ENCODE results near the gene SYNDIG1. TPM values are rescaled to one million over a fixed set of nuclear protein-coding genes. Genes with fewer than 3 reads are reported as not detected.

Gene SYNDIG1
- total RNA-seq, 2 donors from 2014 or later = 0.78 TPM; not detected in 1

DNA sequence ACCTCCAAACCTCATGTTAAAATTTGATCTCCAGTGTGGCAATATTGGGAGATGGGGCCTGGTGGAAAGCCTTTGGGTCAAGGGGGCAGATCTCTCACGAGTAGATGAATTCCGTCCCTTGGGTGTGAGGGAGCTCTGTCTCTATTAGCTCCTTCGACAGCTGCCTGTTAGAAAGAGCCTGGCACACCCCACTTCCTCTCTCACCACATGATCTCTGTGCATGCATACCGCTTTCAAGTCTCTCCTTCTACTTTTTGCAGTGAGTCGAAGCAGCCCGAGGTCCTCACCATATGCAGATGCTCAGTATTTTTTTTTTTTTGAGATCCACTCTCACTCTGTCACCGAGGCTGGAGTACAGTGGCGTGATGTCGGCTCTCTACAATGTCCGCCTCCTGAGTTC lies 176.9 kb downstream of the SYNDIG1 start:
- H3K27me3 ChIP-seq = no peaks in the 10 kb centered on the region
- intact Hi-C loops (cut with DNase I) = no loop called here
- H3K4me1 ChIP-seq = no peaks in the 10 kb centered on the region
- H3K27ac ChIP-seq = no peak overlapping the region
- 78 to 80% methylated on average over 10 of the region's 10 CpGs for WGBS, 2 donors
- ATAC-seq (no peak), DNase-seq (no peak)
- no peaks in the 10 kb centered on the region for H3K9me3 ChIP-seq
- no peak overlapping the region for H3K4me3 ChIP-seq
- TF ChIP-seq POLR2A (IDR thresholded peaks at IDR 0.05) = no peak
- TF ChIP-seq, protein P1, sequence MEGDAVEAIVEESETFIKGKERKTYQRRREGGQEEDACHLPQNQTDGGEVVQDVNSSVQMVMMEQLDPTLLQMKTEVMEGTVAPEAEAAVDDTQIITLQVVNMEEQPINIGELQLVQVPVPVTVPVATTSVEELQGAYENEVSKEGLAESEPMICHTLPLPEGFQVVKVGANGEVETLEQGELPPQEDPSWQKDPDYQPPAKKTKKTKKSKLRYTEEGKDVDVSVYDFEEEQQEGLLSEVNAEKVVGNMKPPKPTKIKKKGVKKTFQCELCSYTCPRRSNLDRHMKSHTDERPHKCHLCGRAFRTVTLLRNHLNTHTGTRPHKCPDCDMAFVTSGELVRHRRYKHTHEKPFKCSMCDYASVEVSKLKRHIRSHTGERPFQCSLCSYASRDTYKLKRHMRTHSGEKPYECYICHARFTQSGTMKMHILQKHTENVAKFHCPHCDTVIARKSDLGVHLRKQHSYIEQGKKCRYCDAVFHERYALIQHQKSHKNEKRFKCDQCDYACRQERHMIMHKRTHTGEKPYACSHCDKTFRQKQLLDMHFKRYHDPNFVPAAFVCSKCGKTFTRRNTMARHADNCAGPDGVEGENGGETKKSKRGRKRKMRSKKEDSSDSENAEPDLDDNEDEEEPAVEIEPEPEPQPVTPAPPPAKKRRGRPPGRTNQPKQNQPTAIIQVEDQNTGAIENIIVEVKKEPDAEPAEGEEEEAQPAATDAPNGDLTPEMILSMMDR (IDR thresholded peaks at IDR 0.05) = no peak
- no peaks in the 10 kb centered on the region for H3K36me3 ChIP-seq (replicated peaks in 1 of 2; ENCODE audit: insufficient read depth in 1 of 2, low read depth in 2 of 2)

DNA sequence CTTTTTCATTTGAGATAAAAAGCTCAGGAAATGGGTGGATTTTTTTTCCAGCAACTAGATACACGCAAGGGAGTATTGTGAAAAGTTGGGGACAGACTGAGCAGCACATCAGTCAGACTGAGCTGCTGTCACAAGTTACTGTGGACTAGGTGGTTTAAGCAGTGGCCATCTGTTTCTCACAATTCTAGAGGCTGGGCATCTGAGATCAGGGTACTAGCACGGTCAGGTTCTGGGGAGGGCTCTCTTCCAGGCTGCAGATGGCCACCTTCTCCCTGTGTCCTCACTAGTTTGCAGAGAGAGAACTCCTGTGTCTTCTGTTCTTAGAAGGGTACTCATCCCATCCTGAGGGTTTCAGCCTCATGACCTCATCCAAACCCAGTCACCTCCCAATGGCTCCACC lies 178.3 kb downstream of the SYNDIG1 start:
- DNase-seq (no peak), ATAC-seq (no peak)
- Histone ChIP-seq H3K27ac (no peak overlapping the region), H3K27me3 (no peaks in the 10 kb centered on the region), H3K4me3 (no peak overlapping the region), H3K4me1 (no peaks in the 10 kb centered on the region), H3K36me3 (replicated peaks in 1 of 2; ENCODE audit: insufficient read depth in 1 of 2, low read depth in 2 of 2) (no peaks in the 10 kb centered on the region), H3K9me3 (no peaks in the 10 kb centered on the region)
- no peak for TF ChIP-seq POLR2A (IDR thresholded peaks at IDR 0.05)
- TF ChIP-seq, protein P1 (IDR thresholded peaks at IDR 0.05) = no peak
- intact Hi-C loops (cut with DNase I) = no loop called here
- 70 to 76% methylated on average over 1 to 2 of the region's 2 CpGs for WGBS, 2 donors

DNA sequence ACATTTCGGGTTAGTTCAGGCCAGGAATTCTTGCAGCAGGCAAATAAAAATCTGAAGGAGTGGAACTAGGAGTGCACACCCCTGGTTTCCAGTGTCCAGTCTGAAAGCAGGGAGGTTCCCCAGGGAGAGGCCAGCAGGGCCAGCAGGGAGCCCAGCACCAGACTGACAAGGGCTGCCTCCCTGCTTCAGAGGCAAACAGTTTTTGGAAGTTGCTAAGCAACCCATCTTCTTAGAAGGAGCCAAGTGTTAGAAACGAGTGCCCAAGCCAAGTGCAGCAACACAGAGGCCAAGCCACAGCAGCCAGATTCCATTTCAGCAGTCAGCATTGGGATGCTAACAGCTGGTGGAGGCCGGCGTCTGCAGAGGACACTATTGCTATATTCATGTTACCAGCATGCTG lies 179.1 kb downstream of the SYNDIG1 start:
- no peak for TF ChIP-seq POLR2A (IDR thresholded peaks at IDR 0.05)
- TF ChIP-seq, protein P1 (IDR thresholded peaks at IDR 0.05) = no peak
- Histone ChIP-seq H3K27ac (no peak overlapping the region), H3K9me3 (no peaks in the 10 kb centered on the region), H3K4me1 (no peaks in the 10 kb centered on the region), H3K4me3 (no peak overlapping the region), H3K27me3 (no peaks in the 10 kb centered on the region), H3K36me3 (replicated peaks in 1 of 2; ENCODE audit: insufficient read depth in 1 of 2, low read depth in 2 of 2) (no peaks in the 10 kb centered on the region)
- WGBS, 2 donors = 77 to 82% methylated on average over 4 of the region's 4 CpGs
- intact Hi-C loops (cut with DNase I) = no loop called here
- no peak for DNase-seq
- ATAC-seq = no peak

DNA sequence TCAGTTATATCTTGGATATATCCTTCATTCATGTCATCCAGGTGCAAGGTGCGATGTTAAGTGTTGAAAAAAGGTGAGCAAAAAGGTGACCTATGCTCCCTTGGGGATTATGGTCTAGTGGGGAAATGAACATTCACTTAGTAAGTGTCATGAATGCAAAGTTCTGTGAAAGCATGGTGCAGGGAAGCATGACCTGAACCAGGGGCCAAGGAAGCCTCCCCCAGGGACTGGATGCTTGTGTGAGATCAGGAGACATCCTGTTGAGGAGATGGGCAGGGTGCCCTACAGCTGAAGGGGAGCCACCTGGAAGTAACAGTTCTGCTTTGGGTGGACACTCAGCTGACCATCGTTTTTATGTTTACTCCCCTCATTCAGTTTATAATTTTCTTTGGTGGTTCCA lies 179.5 kb downstream of the SYNDIG1 start:
- Histone ChIP-seq H3K27ac (no peak overlapping the region), H3K4me3 (no peak overlapping the region), H3K4me1 (no peaks in the 10 kb centered on the region), H3K27me3 (no peaks in the 10 kb centered on the region), H3K36me3 (replicated peaks in 1 of 2; ENCODE audit: insufficient read depth in 1 of 2, low read depth in 2 of 2) (no peaks in the 10 kb centered on the region), H3K9me3 (no peaks in the 10 kb centered on the region)
- TF ChIP-seq, protein P1 (IDR thresholded peaks at IDR 0.05) = no peak
- TF ChIP-seq POLR2A (IDR thresholded peaks at IDR 0.05) = no peak
- no peak for DNase-seq
- intact Hi-C loops (cut with DNase I) = no loop called here
- no peak for ATAC-seq
- WGBS, 2 donors = 73 to 79% methylated on average over 2 of the region's 2 CpGs

DNA sequence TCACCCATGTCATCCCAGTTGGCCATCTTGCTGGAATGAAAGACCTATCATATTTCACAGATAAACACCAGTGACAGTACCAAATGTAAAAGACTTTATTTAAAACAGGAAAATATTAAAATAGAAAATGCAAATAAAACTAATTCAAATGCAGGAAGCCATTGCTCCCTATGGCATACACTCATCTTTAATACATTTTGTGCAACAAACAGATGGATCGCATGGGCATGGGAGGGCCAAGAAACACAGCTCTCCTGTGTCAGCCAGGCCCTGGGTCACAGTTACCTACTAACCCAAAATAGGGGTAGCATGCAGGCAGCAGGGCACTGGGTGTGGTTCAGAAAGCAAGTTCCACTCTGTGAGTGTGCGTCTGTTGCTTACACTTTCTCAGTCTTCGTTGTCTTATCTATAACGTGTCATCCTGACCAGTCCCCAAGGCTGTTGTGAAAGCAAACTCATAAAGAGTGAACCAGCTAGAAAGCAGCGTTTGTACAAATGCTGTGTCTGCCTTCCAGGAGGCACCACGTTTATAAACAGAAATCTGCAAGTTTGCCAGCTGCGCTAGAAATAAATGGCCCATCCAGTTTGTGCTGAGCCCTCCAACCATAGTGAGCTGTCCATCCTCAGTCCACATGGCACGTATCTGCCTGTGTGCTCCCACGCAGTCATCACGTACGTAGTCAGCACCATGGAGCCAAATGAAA lies 180.5 kb downstream of the SYNDIG1 start:
- no peaks in the 10 kb centered on the region for H3K36me3 ChIP-seq (replicated peaks in 1 of 2; ENCODE audit: insufficient read depth in 1 of 2, low read depth in 2 of 2)
- H3K4me1 ChIP-seq = no peaks in the 10 kb centered on the region
- 69 to 78% methylated on average over 9 to 11 of the region's 11 CpGs for WGBS, 2 donors
- ATAC-seq = no peak
- intact Hi-C loops (cut with DNase I) = no loop called here
- no peak for DNase-seq
- TF ChIP-seq, protein P1 (IDR thresholded peaks at IDR 0.05) = no peak
- TF ChIP-seq POLR2A (IDR thresholded peaks at IDR 0.05) = no peak
- no peak overlapping the region for H3K27ac ChIP-seq
- H3K27me3 ChIP-seq = no peaks in the 10 kb centered on the region
- no peak overlapping the region for H3K4me3 ChIP-seq
- no peaks in the 10 kb centered on the region for H3K9me3 ChIP-seq

Measured in body of pancreas (tissue), 4 donors.